Measurements from ENCODE around the gene UPF1.

UPF1 gene

DNA sequence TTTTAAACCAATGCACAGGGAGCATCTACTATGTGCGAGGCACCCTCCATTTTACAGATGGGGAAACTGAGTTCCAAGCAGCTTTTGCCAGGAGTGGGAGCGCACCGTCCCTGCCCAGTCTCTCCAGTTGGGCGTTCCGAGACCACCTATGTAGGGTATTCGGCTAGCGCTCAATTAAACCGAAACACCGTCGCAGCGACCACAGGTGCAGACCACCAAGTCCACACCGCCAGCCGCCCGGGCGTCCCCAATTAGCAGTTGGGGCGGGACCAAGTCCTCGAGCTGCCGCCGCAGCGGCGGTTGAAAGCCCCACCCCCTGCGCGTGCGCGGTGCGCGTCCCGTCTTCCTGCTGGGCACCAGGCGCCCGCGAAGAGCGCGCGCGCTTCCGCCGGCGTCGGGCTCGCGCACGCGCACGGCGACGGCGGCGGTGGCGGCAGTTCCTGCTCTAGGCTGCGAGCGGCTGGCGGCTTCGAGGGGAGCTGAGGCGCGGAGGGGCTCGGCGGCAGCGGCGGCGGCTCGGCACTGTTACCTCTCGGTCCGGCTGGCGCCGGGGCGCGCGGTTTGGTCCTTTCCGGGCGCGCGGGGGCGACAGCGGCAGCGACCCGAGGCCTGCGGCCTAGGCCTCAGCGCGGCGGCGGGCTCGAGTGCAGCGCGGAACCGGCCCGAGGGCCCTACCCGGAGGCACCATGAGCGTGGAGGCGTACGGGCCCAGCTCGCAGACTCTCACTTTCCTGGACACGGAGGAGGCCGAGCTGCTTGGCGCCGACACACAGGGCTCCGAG lies at the start of gene UPF1:
Gene UPF1 (plus strand): TSS at position 436 of the 782 bp plus-strand sequence. CDS start 251 bp downstream, at position 687.
- DNase-seq: peak; percentile 95

DNA sequence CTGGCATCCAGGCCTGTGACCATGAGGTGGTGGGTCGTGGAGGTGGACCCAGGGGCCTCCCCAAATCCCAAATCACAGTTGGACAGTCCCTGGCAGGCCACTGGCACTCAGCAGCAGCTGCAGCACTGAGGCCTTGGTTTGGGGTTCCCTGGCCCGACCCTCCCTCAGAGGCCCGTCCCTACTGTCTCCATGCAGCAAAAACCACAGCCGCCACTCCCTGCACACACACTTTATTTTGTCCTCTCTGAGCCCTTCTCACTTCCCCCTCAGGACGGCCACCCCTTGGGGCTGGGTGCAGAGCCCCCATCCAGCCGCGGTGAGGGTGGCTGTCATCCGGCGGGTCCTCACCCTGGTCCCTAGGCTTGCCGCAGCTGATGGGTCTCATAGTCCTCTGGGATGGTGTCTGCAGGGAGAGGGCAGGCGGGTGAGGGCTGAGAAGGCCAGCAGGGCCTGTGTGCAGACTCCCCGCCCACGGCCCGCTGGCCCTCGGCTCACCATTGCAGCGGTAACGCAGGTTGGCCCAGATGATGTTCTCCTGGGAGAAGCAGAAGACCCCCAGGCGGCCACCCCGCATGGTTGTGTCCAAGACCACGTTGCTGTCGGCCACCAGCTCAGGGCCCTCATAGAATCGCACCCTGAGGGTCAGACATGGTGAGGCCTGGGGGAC lies 49.1 kb upstream of the UPF1 start:
- no peak for DNase-seq

DNA sequence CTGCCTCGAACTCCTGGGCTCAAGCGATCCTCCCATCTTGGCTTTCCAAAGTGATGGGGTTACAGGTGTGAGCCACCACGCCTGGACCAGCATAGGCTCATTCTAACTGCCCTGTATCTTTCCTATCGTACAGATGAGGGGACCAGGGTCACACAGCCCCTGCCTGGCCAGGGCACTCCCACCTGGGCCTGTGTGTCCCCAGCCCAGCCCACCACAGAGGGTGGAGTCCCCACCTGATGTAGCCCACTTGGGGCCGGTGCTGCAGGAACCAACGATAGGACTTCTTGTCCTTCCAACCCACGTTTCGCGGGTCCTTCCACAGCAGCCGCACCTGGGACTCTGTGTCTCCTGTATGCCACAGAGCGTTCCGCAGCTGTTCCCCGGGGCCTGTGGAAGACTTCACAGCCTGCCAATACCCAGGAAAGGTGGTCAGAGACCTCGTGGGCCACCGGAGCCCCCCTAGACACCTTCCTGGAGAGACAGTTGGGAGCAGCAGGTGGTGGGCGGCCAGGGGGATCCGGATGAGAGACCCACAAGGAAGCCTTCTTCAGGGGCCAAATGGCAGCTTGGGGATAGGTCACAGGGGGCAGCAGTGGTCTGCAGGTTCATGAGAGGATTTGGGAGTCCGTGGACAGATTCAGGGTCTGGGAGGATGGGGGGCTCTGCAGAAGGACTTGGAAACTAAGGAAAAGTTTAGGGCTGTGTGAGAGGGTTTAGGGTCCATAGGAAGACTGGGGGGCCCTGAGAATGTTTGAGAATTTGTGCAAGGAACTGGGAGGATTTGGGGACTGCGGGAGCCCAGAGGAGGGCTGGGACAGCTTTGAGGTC lies 47.6 kb upstream of the UPF1 start:
- no peak for DNase-seq

DNA sequence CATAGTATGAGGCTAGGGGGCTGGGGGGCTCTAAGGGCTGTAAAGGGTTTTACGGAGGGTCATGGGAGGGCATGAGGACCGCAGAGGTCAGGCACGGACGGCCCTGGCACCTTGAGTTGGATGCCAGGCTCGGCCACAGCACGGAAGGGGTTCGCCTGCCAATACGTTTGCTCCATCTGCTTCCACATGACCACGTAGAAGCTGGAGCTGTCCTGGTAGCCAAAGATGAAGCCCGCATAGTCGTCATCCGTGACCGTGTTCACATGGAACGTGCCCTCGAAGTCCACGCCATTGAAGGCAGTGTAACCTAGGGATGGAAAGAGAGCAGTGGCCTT lies 47.0 kb upstream of the UPF1 start:
- DNase-seq: peak; percentile 80

- DNase-seq: peak; percentile 90
These were observed 46.3 kb upstream of the UPF1 start for GRCh38 chr19:18785179-18786124.

GRCh38 chr19:18788529-18789421 lies 43.0 kb upstream of the UPF1 start:
- peak; percentile 37 for DNase-seq

- DNase-seq: peak; percentile 37
These were observed 42.3 kb upstream of the UPF1 start for GRCh38 chr19:18789422-18789869.

- DNase-seq: peak; percentile 68
These were observed 41.7 kb upstream of the UPF1 start for GRCh38 chr19:18789883-18790565.

GRCh38 chr19:18790566-18791314 lies 41.0 kb upstream of the UPF1 start, which contains the start of gene COMP:
Gene COMP, minus strand, starts transcription at chr19:18791305. Its CDS starts 36 bp downstream, at chr19:18791269.
- peak; percentile 34 for DNase-seq

DNA sequence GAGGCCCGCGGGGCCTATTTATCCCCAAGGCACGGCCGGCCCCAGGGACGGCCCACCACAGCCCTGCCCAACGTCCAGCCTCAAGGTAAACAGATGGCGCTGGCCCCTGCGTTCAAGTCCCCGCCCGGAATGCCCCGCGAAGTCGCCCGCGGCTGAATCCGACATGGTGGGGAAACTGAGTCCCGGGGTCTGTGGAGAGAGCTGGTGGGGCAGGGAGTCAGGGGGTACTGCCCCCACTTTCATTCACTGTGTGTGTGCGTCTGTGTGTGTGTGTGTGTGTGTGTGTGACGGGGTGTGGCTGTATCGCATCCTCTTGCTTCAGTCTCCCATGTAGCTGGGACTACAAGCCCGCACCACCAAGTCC lies 40.5 kb upstream of the UPF1 start:
- no peak for DNase-seq

DNA sequence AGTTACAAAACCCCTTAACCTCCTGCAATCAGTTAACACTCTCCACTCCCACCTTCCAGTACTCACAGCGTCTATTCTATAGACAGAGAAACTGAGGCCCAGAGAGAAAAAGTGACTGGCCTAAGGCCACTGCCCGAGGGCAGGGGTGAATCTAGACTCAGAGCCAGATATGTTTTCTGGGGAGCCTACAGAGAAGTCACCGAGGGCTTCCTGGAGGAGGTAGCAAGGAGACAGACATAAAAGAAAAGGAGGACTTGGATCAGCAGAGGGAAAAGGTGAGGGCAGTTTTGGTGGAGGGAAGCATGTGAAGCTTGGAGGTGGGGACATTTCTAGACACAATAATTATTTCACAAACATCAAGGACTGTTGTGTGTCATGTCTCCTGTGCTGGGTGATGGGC lies 39.1 kb upstream of the UPF1 start:
- no peak for DNase-seq

GRCh38 chr19:18793144-18794028 lies 38.4 kb upstream of the UPF1 start:
- no peak for DNase-seq

DNA sequence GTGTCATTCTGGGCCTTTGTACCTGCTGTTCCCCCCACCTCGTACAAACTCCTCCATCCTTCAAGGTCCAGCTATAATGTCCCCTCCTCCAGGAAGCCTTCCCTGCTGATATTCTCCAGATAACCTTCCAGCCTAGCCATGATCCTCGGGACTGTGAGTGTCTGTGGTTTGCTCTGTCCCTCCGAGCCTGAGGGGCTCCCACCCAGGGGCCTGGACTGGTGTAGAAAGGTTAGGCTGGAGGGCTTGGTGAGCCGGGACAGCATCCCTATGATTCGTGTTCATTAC lies 37.8 kb upstream of the UPF1 start:
- no peak for DNase-seq

DNA sequence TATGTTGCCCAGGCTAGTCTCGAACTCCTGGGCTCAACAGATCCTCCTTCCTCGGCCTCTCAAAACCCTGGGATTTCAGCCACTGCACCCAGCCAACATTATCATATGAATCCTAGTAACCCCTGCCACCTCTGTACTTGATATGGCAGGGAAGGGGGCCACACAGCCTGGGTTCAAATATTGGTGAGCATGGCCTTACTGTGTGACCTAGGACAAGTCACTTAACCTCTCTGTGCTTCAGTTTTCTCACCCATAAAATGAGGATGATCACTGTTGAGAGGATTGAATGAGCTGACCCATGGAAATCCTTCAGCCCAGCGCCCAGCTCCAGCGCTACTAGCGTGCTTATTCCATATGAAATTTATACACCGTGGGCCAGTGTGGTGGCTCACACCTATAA lies 37.1 kb upstream of the UPF1 start:
- DNase-seq: no peak

GRCh38 chr19:18795540-18795939 lies 36.2 kb upstream of the UPF1 start:
- no peak for DNase-seq

GRCh38 chr19:18796239-18796638 lies 35.5 kb upstream of the UPF1 start:
- no peak for DNase-seq

- DNase-seq: peak; percentile 34
These were observed 33.1 kb upstream of the UPF1 start for GRCh38 chr19:18798384-18799352.

All from DMS53 (cell line).